Measurements from ENCODE around the gene TRIM42.

DNA sequence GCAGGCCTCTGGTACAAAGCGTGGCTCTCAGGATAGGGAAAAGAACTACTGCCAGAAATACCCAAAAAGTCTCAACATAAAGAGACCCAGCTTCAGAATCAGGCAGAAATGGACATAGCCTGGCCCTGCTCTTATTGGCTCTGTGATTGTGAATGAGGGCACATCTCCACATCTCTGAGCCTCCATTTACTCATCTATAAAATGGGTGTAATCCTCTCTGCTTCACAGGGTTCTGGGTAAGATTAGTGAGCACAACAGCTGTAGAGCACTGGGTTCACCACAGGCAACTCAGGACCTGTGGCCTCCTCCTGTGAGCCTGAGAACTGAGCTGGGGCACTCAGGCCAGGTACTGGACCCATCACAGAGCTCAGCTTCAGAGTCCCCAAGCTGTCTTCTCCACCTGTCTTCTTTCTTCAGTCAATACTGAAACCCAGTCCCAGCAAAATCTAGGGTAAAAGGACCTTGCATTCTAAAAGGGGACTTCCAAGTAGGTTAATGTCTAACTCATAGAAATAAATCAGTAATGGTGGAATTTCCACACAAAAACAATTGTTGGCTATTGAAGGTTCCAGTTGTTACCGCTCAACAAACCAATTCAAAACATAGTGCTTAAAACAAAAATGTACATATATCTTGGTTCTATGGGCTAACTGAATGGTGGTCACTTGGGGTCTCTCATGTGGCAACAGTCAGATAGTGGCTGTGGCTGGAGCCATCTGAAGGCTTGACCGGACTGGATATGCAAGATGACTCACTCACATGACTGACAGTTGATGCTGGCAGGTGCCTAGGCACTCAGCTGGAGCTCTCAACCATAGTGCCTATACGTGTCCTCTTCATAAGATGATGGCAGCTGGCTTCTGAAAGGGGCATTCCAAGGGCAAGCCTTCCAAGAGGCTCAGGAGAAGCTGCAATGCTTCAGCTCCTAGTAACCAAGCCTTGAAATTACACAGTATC, 47.3 kb downstream of the TRIM42 start:
- TF ChIP-seq, protein P1, sequence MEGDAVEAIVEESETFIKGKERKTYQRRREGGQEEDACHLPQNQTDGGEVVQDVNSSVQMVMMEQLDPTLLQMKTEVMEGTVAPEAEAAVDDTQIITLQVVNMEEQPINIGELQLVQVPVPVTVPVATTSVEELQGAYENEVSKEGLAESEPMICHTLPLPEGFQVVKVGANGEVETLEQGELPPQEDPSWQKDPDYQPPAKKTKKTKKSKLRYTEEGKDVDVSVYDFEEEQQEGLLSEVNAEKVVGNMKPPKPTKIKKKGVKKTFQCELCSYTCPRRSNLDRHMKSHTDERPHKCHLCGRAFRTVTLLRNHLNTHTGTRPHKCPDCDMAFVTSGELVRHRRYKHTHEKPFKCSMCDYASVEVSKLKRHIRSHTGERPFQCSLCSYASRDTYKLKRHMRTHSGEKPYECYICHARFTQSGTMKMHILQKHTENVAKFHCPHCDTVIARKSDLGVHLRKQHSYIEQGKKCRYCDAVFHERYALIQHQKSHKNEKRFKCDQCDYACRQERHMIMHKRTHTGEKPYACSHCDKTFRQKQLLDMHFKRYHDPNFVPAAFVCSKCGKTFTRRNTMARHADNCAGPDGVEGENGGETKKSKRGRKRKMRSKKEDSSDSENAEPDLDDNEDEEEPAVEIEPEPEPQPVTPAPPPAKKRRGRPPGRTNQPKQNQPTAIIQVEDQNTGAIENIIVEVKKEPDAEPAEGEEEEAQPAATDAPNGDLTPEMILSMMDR (tag by site-specific recombination; IDR thresholded peaks at IDR 0.05): no peak
- TF ChIP-seq ZBTB8A (tag by site-specific recombination; IDR thresholded peaks at IDR 0.05) (no peak), ZNF350 (tag by site-specific recombination; IDR thresholded peaks at IDR 0.05) (no peak), ZNF24 (tag by site-specific recombination; IDR thresholded peaks at IDR 0.05) (no peak), ZEB2 (tag by site-specific recombination; IDR thresholded peaks at IDR 0.05) (no peak), ZFP37 (tag by site-specific recombination; IDR thresholded peaks at IDR 0.05) (no peak)
- TF ChIP-seq, protein P2, sequence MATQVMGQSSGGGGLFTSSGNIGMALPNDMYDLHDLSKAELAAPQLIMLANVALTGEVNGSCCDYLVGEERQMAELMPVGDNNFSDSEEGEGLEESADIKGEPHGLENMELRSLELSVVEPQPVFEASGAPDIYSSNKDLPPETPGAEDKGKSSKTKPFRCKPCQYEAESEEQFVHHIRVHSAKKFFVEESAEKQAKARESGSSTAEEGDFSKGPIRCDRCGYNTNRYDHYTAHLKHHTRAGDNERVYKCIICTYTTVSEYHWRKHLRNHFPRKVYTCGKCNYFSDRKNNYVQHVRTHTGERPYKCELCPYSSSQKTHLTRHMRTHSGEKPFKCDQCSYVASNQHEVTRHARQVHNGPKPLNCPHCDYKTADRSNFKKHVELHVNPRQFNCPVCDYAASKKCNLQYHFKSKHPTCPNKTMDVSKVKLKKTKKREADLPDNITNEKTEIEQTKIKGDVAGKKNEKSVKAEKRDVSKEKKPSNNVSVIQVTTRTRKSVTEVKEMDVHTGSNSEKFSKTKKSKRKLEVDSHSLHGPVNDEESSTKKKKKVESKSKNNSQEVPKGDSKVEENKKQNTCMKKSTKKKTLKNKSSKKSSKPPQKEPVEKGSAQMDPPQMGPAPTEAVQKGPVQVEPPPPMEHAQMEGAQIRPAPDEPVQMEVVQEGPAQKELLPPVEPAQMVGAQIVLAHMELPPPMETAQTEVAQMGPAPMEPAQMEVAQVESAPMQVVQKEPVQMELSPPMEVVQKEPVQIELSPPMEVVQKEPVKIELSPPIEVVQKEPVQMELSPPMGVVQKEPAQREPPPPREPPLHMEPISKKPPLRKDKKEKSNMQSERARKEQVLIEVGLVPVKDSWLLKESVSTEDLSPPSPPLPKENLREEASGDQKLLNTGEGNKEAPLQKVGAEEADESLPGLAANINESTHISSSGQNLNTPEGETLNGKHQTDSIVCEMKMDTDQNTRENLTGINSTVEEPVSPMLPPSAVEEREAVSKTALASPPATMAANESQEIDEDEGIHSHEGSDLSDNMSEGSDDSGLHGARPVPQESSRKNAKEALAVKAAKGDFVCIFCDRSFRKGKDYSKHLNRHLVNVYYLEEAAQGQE (tag by site-specific recombination; IDR thresholded peaks at IDR 0.05): no peak
- TF ChIP-seq, protein P3, sequence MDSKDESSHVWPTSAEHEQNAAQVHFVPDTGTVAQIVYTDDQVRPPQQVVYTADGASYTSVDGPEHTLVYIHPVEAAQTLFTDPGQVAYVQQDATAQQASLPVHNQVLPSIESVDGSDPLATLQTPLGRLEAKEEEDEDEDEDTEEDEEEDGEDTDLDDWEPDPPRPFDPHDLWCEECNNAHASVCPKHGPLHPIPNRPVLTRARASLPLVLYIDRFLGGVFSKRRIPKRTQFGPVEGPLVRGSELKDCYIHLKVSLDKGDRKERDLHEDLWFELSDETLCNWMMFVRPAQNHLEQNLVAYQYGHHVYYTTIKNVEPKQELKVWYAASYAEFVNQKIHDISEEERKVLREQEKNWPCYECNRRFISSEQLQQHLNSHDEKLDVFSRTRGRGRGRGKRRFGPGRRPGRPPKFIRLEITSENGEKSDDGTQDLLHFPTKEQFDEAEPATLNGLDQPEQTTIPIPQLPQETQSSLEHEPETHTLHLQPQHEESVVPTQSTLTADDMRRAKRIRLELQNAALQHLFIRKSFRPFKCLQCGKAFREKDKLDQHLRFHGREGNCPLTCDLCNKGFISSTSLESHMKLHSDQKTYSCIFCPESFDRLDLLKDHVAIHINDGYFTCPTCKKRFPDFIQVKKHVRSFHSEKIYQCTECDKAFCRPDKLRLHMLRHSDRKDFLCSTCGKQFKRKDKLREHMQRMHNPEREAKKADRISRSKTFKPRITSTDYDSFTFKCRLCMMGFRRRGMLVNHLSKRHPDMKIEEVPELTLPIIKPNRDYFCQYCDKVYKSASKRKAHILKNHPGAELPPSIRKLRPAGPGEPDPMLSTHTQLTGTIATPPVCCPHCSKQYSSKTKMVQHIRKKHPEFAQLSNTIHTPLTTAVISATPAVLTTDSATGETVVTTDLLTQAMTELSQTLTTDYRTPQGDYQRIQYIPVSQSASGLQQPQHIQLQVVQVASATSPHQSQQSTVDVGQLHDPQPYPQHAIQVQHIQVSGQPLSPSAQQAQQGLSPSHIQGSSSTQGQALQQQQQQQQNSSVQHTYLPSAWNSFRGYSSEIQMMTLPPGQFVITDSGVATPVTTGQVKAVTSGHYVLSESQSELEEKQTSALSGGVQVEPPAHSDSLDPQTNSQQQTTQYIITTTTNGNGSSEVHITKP (tag by site-specific recombination; IDR thresholded peaks at IDR 0.05): no peak
- TF ChIP-seq, protein P4, sequence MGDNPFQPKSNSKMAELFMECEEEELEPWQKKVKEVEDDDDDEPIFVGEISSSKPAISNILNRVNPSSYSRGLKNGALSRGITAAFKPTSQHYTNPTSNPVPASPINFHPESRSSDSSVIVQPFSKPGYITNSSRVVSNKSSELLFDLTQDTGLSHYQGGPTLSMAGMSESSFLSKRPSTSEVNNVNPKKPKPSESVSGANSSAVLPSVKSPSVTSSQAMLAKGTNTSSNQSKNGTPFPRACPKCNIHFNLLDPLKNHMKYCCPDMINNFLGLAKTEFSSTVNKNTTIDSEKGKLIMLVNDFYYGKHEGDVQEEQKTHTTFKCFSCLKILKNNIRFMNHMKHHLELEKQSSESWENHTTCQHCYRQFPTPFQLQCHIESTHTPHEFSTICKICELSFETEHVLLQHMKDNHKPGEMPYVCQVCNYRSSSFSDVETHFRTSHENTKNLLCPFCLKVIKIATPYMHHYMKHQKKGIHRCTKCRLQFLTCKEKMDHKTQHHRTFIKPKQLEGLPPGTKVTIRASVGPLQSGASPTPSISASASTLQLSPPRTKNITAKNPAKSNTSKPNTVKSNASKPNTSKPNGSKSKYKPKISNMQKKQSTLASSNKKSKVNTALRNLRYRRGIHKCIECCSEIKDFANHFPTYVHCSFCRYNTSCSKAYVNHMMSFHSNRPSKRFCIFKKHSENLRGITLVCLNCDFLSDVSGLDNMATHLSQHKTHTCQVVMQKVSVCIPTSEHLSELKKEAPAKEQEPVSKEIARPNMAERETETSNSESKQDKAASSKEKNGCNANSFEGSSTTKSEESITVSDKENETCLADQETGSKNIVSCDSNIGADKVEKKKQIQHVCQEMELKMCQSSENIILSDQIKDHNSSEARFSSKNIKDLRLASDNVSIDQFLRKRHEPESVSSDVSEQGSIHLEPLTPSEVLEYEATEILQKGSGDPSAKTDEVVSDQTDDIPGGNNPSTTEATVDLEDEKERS (tag by site-specific recombination; IDR thresholded peaks at IDR 0.05): no peak
